GM21529 (cell line): Measurements from ENCODE around the gene GNAQ.

Source experiments
- ATAC-seq: cut with Tn5 transposase; IDR thresholded peaks from one replicate; pipeline ENCODE4 v1.9.1; 2021; ENCODE audit not compliant: unreplicated experiment

GNAQ gene

DNA sequence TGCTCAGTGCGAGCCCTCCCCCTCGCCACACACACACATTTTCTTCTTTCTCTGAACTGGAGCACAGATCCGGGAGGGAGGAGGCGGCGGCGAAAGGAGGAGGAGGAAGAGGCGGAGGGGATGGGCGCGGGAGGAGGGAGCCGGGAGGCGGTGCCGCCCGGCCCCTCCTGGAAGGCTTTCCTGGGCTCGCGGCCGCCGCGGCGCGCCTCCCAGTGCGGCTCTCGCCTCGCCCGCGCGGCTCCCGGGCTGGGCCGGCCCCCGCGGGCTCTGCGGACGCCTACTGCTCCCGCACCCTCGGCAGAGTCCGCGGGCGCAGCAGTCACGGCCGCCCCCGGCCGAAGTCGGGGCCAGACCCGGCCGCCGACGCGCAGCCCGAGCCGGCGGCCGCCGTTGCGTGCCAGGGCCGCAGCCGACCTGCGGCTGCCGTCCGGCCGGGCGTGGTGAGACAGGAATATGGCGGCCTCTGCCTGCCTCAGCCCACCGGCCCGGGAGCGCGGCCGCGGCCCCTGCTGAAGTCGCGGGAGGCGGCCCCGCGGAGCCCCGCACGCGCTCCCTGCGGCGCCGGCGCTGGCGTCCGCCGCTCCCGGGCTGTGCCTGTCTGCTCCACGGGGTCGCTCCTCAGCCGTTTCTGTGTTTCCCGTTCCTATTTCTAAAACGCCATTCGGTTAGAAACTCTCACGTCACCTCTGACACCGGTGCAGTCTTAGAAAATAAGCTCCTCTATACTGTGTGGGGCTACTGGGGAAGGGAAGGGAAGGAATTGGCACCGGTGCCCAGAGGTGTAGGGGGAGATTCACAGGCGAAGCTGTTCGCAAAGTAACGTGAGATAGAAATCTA lies 500 bp upstream of the GNAQ start:
- ATAC-seq = no peak

DNA sequence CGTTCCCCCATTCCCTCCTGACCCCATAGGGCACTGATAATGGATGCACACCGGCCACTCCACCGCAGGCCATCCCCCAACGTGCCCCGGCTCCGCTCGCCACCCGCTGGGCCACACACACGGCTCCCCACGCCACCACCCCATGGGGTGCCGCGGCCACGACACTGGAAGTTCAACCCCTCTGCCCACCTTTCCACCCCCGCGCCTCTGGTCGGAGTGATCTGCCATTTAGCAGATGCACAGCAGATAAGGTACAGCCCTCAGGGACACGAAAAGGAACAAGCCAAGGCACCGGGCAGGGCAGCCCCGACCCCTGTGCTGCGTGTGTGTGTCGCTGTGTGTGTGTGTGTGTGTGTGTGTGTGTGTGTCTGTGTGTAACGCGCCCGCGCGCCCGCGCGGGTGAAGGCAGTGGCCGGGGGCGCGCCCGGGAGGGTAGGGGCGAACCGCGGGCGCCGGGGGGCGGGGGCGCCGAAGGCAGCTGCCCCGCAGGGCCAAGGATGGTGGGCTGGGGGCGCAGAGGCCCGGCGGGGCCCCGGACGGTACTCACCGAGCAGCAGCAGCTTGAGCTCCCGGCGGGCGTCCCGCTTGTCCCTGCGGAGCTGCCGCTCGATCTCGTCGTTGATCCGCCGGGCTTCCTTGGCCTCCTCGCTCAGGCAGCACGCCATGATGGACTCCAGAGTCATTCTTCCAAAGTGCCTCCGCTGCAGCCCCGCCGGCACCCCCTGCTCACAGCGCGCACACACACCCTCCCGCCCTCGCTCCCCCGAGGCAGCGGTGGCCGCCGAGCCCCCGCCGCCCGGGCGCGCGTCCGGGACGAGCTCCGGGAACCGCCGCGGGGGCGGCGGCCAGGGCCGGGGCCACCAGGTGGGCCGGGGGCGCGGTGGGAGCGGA lies 813 bp downstream of the GNAQ start:
- ATAC-seq = no peak

DNA sequence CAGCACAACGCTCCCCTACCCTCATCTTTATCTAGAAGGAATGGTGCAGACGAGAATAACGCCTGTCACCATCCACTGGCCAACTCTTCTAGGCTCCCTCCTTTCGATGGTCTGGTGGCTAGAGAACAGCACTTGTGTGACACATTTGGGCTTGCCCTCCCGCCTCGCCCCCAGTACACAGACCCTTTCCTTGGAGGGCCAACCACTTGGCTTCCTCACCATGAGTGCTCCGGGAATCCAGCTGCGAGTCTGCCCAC lies 1.4 kb downstream of the GNAQ start:
- ATAC-seq = no peak

DNA sequence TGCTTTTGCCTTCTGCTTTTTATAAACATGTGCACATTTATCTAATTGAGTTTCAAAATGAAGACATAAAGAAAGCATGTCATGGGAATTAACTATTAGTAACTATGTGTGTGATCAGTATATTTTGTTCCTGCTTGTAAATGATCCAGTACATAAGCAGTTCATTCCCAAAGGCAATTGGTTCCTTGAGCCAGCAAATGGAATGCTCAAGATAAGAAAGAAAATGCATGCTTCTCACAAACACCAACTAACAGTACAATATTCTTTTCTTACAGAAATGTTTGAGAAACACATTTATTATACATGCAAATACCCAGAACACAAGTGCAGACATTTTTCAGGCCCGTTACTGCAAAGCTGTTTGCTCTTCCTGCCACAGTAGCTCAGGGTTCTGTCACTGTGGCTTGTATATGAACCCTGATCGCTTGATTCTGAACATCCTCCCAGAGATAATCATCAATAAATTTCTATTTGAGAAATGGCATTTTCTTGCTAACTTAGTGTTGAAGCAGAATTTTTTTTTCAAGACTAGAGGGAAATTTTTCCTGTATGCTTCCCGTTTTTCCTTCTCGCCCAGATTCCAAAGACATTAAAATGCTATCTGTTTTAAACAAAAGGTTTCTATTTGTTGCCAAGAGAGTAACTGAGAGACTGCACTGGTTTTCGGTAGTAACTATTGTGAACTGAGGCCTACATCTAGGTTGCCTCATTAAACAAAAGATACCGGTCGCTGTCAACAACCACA lies 1.9 kb downstream of the GNAQ start:
- ATAC-seq = no peak

DNA sequence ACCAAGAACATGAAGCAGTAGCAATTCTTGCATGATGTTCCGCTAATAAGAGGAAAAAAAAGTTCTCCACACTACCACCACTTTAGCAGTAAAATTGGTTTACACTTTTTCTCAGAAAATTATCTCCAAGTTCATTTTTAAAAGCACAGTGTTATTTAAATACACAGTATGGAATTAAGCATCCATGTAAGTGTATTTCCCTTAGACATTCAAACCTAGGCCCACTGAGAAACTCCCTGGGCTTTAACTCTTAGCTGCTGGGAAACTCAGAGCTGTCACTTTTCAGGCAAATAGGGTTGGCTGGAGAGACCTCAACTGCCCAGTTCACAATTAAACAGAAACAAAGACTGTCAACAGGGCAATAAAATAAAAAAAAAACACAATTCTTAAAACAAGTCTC lies 2.7 kb downstream of the GNAQ start:
- no peak for ATAC-seq

DNA sequence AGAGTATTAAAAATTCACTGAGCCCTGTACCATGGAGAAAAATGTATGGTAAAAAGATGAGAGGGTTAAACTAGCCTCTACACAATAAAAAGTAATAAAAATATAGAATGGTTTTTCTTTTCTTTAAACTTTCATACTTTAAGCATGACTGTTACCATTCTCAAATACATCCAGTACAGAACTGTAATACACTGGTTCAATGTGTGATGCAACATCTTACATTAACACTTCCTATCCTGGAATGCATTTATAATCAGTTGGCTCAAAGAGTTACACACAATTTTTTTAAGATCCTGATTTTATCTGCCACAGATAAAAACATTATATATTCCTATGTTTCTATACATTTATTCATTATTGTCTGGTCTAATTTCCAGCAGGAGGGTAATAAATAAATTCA lies 4.7 kb downstream of the GNAQ start:
- no peak for ATAC-seq

DNA sequence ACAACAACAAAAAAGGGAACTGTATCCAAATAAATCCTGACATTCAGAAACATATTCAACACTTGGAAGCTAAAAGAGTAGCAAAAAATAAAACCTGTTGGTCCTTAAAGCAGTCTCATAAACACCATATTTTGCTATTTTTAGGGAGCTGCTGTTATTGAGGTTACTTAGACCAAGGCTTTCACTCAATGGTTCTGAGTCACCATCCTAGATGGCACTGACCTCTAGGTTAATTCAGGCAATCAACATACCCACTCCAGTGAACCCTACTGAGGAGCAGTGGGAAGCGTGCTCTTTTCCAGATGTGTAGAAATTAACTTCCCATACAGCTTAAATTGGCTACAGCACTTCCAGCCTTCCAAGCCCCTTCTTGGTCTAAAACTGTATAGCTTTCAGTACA lies 5.2 kb downstream of the GNAQ start:
- no peak for ATAC-seq

DNA sequence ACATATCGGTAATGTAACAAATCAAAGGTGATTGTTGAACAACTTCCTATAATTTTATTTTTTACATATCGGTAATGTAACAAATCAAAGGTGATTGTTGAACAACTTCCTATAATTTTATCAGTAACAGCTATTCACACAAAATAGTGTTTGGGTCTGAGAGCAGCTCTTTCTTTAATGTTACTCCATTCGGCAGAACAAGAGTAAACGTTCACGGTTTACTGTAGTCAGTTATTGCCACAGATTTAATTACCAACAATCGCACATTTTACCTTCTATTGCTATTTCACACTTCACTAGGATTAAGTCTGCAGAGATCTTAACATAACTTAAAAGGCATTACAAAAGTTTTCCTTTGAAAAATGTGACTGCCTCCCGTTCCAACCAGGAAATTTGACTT lies 6.4 kb downstream of the GNAQ start:
- ATAC-seq = no peak

DNA sequence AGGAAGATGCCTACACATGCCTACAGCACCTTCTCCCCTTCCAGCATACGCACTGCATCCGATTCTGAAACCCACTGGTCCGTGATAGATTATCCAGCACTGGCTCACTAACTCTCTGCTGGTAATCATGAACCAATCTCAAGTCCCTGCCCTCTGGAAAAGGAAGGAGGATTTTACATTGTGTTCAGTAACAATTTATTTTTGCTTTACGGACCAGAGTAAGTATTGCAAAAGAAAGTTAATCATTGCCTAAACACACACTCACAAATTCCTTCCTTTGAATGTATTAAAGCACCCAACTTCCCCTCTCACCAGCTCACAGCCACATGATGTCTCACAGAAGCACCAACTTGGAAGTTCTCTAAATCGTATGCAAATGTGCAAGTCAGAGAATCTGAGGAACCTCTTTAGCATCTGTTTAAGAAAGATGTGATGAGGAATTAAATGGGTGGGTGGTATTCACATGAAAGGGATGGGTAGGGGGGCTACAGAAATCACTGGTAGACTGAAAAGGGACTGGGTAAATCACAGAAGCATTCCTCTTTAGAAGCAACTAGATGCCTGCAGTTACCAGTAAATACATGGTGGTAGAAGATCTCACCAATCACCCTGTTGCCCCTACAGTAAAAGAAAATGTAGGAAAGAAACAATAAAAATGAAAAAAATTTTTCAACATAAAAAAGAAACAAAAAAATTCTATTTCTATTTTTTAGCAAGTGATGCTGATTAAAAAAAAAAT lies 8.4 kb downstream of the GNAQ start:
- ATAC-seq = no peak

DNA sequence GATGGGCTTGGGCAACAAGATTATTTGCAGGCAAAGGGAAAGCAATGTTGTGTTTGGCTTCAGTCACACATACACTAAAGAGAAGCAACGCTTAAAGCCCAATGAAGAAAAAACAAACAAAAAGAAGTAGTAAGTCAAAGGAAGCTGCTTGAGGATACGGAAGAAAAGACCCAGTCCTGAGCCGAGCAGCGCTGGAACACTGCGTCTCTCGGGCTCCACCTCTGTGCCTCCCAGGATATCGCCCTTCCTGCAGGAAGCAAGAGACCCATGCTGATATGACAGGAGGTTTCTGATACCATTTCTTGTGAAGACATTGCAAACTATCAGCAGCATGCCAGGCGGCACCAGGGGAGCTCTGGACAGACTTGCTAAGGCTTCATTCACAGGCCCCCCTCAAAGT lies 9.9 kb downstream of the GNAQ start:
- ATAC-seq = no peak

DNA sequence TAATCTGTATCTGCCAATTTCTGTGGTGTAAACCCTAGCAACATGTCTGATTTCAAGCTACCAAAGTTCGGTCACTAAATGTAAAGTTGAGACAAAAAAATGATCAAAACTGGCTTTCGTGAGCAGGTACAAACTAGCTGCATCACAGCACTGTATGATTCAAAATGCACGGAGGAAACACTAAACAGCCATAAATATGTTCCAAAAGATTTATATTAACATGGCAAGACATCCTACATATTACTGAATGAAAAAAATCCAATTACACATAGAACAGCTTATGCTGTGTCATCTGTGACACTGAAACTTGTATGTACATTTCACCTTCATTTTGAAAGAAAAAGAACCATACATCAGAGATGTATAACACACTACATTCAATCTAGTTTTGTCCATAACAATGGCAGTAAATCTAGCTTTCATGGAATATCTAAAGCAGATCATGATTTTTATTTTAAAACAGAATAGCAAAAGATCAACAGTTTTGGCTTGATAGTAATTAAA lies 14.4 kb downstream of the GNAQ start:
- ATAC-seq = no peak

DNA sequence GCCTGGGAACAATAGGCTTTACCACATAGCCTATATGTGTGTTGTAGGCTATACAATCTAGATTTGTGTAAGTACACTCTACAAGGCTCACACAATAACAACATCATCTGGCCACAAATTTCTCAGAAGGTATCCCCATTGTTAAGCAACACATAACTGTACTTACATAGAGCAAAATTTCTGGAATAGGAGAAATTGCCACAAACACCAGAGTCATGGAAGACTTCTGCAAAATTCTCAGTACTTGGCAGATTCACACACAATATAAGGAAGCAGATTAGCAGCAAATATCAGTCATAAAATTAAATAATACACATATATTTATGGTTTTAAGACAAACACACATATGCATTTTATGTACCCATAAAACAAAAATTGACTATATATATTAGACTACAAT lies 16.4 kb downstream of the GNAQ start:
- ATAC-seq = no peak

DNA sequence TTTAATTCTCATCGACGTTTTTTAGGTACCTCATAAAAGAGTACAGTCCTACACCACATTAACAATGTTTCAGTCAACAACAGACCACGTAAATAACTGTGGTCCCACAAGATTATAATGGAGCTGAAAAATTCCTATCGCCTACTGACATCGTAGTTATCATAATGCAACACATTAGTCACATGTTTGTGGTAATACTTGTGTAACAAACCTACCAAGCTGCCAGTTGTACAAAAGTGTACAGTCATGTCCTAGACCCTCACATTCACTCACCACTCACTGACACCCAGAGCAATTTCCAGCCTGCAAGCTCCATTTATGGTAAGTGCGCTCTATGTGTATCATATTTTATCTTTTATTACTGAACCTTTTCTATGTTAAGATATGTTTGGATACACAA lies 16.8 kb downstream of the GNAQ start:
- no peak for ATAC-seq

DNA sequence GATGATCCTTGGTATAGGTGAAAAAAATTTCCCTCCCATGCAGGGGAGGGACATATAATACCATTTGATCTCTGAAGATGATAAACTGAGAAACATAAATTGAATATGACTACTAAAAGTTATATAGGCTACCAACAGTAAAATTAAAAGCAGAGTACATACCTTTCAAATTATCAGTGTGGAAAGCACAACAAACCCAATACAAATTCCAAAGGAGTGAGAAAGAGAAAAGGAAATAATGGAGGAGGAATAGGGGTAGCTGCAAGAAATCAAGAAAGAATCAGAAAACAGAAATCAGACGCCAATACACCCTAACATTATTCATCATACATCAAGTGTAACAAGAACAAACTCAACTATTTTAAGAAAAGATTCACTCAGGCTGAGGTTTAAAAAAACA lies 17.7 kb downstream of the GNAQ start:
- no peak for ATAC-seq

DNA sequence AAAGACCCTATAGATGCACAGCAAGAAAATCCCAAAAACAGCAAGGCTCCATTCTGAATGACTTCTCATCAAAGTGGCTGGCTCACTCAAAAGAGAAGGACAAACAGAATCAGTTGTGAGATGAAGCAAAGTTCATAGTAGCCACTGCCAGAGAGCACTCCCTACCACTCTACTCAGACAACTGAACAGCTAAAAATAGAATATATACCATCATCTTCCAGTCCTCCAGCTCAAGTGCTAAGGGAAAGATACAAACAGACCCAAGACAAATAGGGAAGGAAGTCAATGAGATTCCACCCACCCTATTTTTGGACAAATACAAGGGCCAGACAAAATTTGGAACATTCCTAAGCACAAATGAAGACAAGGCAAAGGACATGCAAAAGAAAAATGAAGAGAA lies 20.6 kb downstream of the GNAQ start:
- ATAC-seq = no peak

DNA sequence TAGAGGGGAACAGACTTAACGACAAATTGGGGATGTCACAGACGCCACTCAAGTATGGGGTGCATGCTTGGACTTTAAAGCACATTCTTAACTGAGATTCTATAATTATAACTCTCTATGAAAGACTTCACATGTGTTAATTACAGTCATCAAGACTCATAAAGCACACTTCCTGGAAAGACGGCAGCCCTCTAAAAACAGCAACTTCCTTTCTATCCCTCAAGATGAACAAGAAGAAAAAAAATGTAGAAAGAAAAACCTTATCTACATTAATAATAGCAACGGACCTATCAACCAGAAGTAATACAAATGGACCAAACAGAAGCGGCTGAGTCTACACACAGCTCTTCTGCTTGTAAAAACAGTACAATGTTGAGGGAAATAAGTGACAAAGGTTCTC lies 21.2 kb downstream of the GNAQ start:
- no peak for ATAC-seq

DNA sequence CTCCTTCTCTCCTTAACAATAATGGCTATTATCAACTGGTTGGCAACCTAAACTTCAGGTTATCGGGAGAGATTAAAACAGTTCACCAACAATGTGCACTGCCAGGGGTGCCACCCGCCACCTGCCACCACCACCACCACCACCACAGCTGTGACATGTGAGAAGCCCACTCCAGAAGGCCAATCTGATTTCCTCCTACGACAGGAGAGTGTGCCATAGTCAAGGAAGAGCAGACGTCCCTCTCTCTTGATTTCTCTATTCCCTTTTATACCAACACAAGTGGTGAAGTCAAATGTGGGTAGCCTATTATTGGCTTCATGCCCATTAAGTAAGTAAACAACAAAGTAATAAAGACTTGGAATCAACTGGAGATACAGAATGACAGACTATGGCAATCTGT lies 22.4 kb downstream of the GNAQ start:
- ATAC-seq = no peak

DNA sequence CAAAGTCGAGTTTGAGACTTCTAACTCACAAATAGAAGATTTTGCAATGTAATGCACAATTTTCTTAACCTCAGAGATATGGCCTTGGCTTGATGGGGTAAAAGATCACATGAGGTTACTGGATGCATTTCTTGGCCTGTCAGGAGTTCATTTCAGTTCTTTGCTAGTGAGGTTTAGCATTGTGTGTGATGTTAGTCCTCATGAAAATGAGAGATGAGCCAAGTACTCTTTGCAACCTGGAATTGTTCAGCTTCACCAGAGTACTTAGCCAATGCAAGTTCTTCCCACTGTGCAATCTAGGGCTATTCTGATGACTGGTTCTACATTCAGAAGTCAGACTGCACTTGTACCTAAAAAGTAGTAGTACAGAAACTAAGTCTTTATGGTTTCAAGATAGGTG lies 24.9 kb downstream of the GNAQ start:
- no peak for ATAC-seq

DNA sequence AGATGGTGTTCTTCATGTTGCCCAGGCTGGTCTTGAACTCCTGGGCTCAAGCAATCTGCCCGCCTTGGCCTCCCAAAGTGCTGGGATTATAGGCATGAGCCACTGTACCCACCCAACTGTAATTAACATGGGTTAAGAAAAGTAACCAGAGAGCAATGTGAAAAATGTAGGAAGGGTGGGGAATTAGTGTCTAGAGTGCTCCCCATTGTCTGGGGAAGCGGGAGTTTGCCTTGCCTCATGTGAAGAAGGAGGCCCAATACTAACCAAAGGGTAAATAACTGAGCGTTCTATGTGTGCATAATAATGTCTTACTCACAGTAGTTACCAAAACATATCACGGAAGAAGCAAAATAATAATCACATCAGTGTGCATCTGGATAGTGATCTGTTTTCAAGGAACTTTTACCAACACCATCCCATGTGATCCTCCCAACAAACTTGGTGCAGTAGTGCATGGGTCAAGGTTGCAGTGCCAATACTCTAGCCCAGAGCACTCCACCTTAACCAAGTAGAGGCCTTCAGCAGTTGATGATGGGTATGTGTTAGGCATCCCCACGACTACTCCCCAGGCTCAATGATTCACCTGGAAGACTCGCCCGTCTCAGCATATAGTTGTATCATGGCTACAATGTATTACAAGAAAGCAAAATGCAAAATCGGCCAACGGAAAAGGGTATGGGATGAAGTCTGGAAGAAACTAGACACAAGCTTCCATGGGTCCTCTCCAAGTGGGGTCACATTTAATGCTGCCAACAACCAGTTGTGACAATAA lies 26.2 kb downstream of the GNAQ start:
- no peak for ATAC-seq

DNA sequence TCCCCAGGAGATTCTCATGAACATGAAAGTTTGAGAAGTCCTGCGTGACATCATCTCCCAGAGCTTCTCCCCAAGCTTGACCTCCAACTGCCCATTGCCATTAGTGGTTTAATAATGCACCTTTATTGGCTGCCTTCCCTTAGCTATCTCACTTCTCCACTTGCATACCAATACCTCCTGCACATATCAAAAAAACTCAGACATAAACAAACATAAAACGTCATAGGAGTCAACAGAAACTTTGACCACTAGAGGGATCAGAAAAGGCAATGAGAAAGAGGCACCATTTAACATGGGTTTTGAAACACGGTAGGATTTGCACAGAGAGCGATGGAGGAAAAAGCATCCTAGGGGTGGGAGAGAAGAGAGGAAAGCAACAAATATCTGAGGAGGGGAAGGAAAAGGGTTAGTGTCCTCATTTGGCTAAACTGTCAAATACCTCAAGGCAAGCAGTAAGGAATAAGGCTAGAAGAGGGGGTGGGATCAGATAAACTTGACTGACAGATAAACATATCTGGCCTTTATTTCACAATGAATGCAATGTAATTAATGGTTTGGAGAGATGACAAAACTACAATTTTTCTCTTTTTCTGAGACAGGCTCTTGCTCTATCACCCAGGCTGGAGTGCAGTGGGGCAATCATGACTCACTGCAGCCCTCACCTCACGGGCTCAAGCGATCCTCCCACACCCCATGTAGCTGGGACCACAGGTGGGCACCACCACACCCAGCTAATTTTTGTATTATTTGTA lies 27.0 kb downstream of the GNAQ start:
- no peak for ATAC-seq
